Endothelial cell of umbilical vein (primary cell): ENCODE data around the gene PRDM16. TPM values are rescaled to one million over a fixed set of nuclear protein-coding genes. Genes with fewer than 3 reads are reported as not detected.

Experiments
- BruUV-seq: library from RNA; stranded (reverse); fragments of 400-500 nt; replicated peaks from 2 replicates; lab custom pipeline; 2021; lab: Mats Ljungman, UMichigan
- CTCF ChIA-PET: fragments of 300-600, 350-600 bp; sonication (Branson Sonifier 250); formaldehyde crosslinking; loops from one replicate; lab custom pipeline; 2021; ENCODE audit warnings: antibody characterized with exemption, inconsistent platforms; lab: Charles Lee
- POLR2A ChIA-PET: fragments of 300-600, 350-600 bp; sonication (Branson Sonifier 250); formaldehyde crosslinking; loops from one replicate; lab custom pipeline; 2021; ENCODE audit warnings: antibody characterized with exemption, inconsistent platforms; lab: Charles Lee
- DNase-seq: peaks from one replicate; pipeline ENCODE4 v3.0.0-alpha.2; 2011; ENCODE audit warnings: low read depth, low spot score
- FAIRE-seq: peaks from 2 replicates; lab custom pipeline; 2011; peaks lifted over from hg19 to GRCh38; lab: Jason Lieb, UNC
- H2AFZ ChIP-seq: 2 replicates; pipeline ENCODE4 v1.6.0; 2012; ENCODE audit warnings: low read depth, low read length, control low read depth, inconsistent platforms
- H3K27ac ChIP-seq: 2 replicates; pipeline ENCODE4 v1.5.1; 2011; ENCODE audit warnings: low read depth, mild to moderate bottlenecking, control low read depth, low read length, moderate library complexity; ENCODE audit not compliant: insufficient read depth
- H3K27me3 ChIP-seq, 2 experiments: 2 replicates each; pipeline versions ENCODE4 v1.6.0 to v1.6.1; 2011; ENCODE audit warnings: low read length in 2 of 2, mixed read lengths in 1 of 2; ENCODE audit not compliant: control insufficient read depth in 2 of 2, insufficient read depth in 2 of 2
- H3K36me3 ChIP-seq, 2 experiments: 2 replicates in 1 of 2; 3 replicates in 1 of 2; pipeline ENCODE4 v1.5.1; 2011; ENCODE audit warnings: low read length in 2 of 2, mild to moderate bottlenecking in 1 of 2, moderate library complexity in 1 of 2; ENCODE audit not compliant: control insufficient read depth in 2 of 2, insufficient read depth in 2 of 2; ENCODE audit errors: extremely low read depth in 1 of 2
- H3K4me1 ChIP-seq: 3 replicates; pipeline ENCODE4 v1.5.1; 2011; ENCODE audit warnings: mild to moderate bottlenecking, low read length; ENCODE audit not compliant: control insufficient read depth, insufficient read depth; ENCODE audit errors: extremely low read depth
- H3K4me2 ChIP-seq: 2 replicates; pipeline ENCODE4 v1.6.1; 2011; ENCODE audit warnings: low read length, control low read depth, mixed read lengths; ENCODE audit not compliant: insufficient read depth
- H3K4me3 ChIP-seq, 3 experiments: fragments of 200-600 bp in 1 of 3; sonication (generic), shearing (Covaris generic) in 1 of 3; replicated peaks in 1 of 3; 2 replicates each; pipeline ENCODE4 v1.5.1; 2011 to 2016; ENCODE audit warnings: control low read depth in 3 of 3, low read length in 3 of 3, mild to moderate bottlenecking in 2 of 3, inconsistent platforms in 1 of 3, low read depth in 1 of 3, moderate library complexity in 1 of 3; ENCODE audit not compliant: insufficient read depth in 1 of 3
- H3K79me2 ChIP-seq: 2 replicates; pipeline ENCODE4 v1.6.0; 2012; ENCODE audit warnings: low read length, inconsistent platforms; ENCODE audit not compliant: control insufficient read depth, insufficient read depth
- H3K9ac ChIP-seq: replicated peaks from 2 replicates; pipeline ENCODE3; 2011; ENCODE audit warnings: low read length, control low read depth; ENCODE audit not compliant: insufficient read depth; ENCODE audit errors: extremely low read depth
- H3K9me1 ChIP-seq: replicated peaks from 3 replicates; pipeline ENCODE4 v1.6.0; 2011; ENCODE audit warnings: mild to moderate bottlenecking, low read length; ENCODE audit not compliant: control insufficient read depth, insufficient read depth; ENCODE audit errors: extremely low read depth
- H3K9me3 ChIP-seq: replicated peaks from 2 replicates; pipeline ENCODE4 v1.5.1; 2012; ENCODE audit warnings: low read length, inconsistent platforms; ENCODE audit not compliant: control insufficient read depth, insufficient read depth
- H4K20me1 ChIP-seq: replicated peaks from 2 replicates; pipeline ENCODE3; 2011; ENCODE audit warnings: mild to moderate bottlenecking, low read length; ENCODE audit not compliant: control insufficient read depth, insufficient read depth; ENCODE audit errors: extremely low read depth
- CTCF ChIP-seq, 2 donors: IDR thresholded peaks; 1 replicate in 1 of 2; 2 replicates in 1 of 2; pipeline ENCODE4 v1.5.1; 2011; ENCODE audit warnings: low read length in 2 of 2, mild to moderate bottlenecking in 2 of 2, moderate library complexity in 2 of 2, control low read depth in 1 of 2, inconsistent platforms in 1 of 2, low read depth in 1 of 2; ENCODE audit not compliant: insufficient read depth in 1 of 2; ENCODE audit errors: extremely low read depth in 1 of 2
- EZH2 ChIP-seq: IDR thresholded peaks from 2 replicates; pipeline ENCODE4 v1.6.1; 2012; ENCODE audit warnings: borderline replicate concordance, low read depth, mild to moderate bottlenecking, moderate library complexity, low read length, inconsistent platforms; ENCODE audit not compliant: severe bottlenecking
- FOS ChIP-seq: IDR thresholded peaks from 2 replicates; pipeline ENCODE4 v1.6.1; 2011; ENCODE audit warnings: mild to moderate bottlenecking, low read length, moderate library complexity, borderline replicate concordance; ENCODE audit not compliant: insufficient read depth
- GATA2 ChIP-seq: IDR thresholded peaks from 2 replicates; pipeline ENCODE4 v1.7.0; 2011; ENCODE audit warnings: low read depth, mild to moderate bottlenecking, moderate library complexity, mixed read lengths, low read length; ENCODE audit not compliant: insufficient read length, insufficient read depth
- JUN ChIP-seq: IDR thresholded peaks from 2 replicates; pipeline ENCODE4 v1.6.1; 2011; ENCODE audit warnings: borderline replicate concordance, low read depth; ENCODE audit not compliant: insufficient read length, insufficient read depth
- MAX ChIP-seq: IDR thresholded peaks from 2 replicates; pipeline ENCODE4 v1.6.1; 2011; ENCODE audit not compliant: insufficient read depth, insufficient read length
- MYC ChIP-seq: IDR thresholded peaks from one replicate; pipeline ENCODE4 v1.6.1; 2011; ENCODE audit warnings: mild to moderate bottlenecking, low read depth, low read length
- POLR2A ChIP-seq: IDR thresholded peaks from 2 replicates; pipeline ENCODE4 v1.6.1; 2012; ENCODE audit warnings: low read depth, mild to moderate bottlenecking, control low read depth, low read length
- POLR2AphosphoS5 ChIP-seq: IDR thresholded peaks from 2 replicates; pipeline ENCODE4 v1.6.1; 2012; ENCODE audit warnings: low read depth, mild to moderate bottlenecking, control low read depth, low read length, moderate library complexity; ENCODE audit not compliant: insufficient read depth
- dilution Hi-C: fragments of 300-500 bp; cut with MboI; formaldehyde crosslinking; loops from one replicate; pipeline ENCODE4 v1.15.0; 2019; ENCODE audit warnings: low sequenced_read_pairs; ENCODE audit not compliant: extremely low pct_ligation_motif_present
- intact Hi-C: fragments of 100-400 bp; cut with micrococcal nuclease; formaldehyde crosslinking; loops from one replicate; pipeline ENCODE4 v1.10.0; 2022
- polyA plus RNA-seq, 4 experiments: library from polyadenylated mRNA; depleted of rRNA in 3 of 4; stranded (reverse) in 3 of 4; unstranded in 1 of 4; fragments of >200 nt; gene quantifications; 2 replicates each; pipeline versions ENCODE4 v1.2.1 to v1.2.3, GENCODE V29; 2011 to 2012; ENCODE audit warnings: missing spikeins in 1 of 4
- total RNA-seq: library from RNA; stranded (reverse); gene quantifications from 2 replicates; pipeline ENCODE4 v1.2.3, GENCODE V29; 2021

PRDM16 gene
- total and polyA plus RNA-seq, 2 donors (not counting 3 experiments of a cell fraction or from before 2014, with no cell fraction given) = not detected

- Histone ChIP-seq H4K20me1 (no peaks in the 10 kb centered on the region), H3K4me2 (no peak overlapping the region), H3K27me3 (no peaks in the 10 kb centered on the region), H3K9ac (no peak overlapping the region), H3K4me1 (no peaks in the 10 kb centered on the region), H2AFZ (no peak overlapping the region), H3K9me1 (no peaks in the 10 kb centered on the region), H3K79me2 (no peaks in the 10 kb centered on the region), H3K36me3 (no peaks in the 10 kb centered on the region), H3K9me3 (no peaks in the 10 kb centered on the region), H3K27ac (no peak overlapping the region), H3K4me3 (no peak overlapping the region)
- ChIA-PET POLR2A (no interaction called here), CTCF (no interaction called here)
- intact Hi-C loops (no loop called here), dilution Hi-C loops (no loop called here)
- DNase-seq (no peak), FAIRE-seq (no peak)
- TF ChIP-seq JUN = no peak
- BruUV-seq = no TSS peak
Measured at GRCh38 chr1:3261969-3262579, 193.1 kb downstream of the PRDM16 start.

- no peak for TF ChIP-seq MAX
- TF ChIP-seq MYC = no peak
- TF ChIP-seq JUN = no peak
- TF ChIP-seq FOS = no peak
- no peak for TF ChIP-seq EZH2
- no peak for TF ChIP-seq CTCF (IDR thresholded peaks at IDR 0.05; ENCODE audit: extremely low read depth in 1 of 2, insufficient read depth in 1 of 2, low read depth in 1 of 2, low read length in 2 of 2)
- no peak for TF ChIP-seq POLR2AphosphoS5
- no peak for TF ChIP-seq POLR2A
- TF ChIP-seq GATA2 = no peak
- BruUV-seq = no TSS peak
- Histone ChIP-seq H3K36me3 (no peaks in the 10 kb centered on the region), H3K27me3 (no peaks in the 10 kb centered on the region), H3K27ac (no peak overlapping the region), H3K9ac (no peak overlapping the region), H3K4me2 (no peak overlapping the region), H3K9me3 (no peaks in the 10 kb centered on the region), H3K4me3 (no peak overlapping the region), H3K79me2 (no peaks in the 10 kb centered on the region), H4K20me1 (no peaks in the 10 kb centered on the region), H2AFZ (no peak overlapping the region), H3K9me1 (no peaks in the 10 kb centered on the region), H3K4me1 (no peaks in the 10 kb centered on the region)
- intact Hi-C loops = no loop called here
- ChIA-PET CTCF (no interaction called here), POLR2A (no interaction called here)
- DNase-seq = no peak
- dilution Hi-C loops = no loop called here
- no peak for FAIRE-seq
Measured at GRCh38 chr1:3262681-3263286, 193.8 kb downstream of the PRDM16 start.
